GM12872 (cell line): ENCODE results near the gene NAA40.

Experiments used
- CTCF ChIP-seq: IDR thresholded peaks from 3 replicates; pipeline ENCODE4 v1.5.1; 2011; ENCODE audit warnings: low read depth, mild to moderate bottlenecking, low read length, moderate library complexity; ENCODE audit not compliant: insufficient read depth

NAA40 gene

GRCh38 chr11:63913866-63914830 is 24.7 kb upstream of the NAA40 start:
- no peak for TF ChIP-seq CTCF

- TF ChIP-seq CTCF, result no peak
These were observed 23.7 kb upstream of the NAA40 start for GRCh38 chr11:63914896-63915691.

GRCh38 chr11:63915961-63916836 is 22.6 kb upstream of the NAA40 start:
- peak; percentile 51 for TF ChIP-seq CTCF

GRCh38 chr11:63916837-63917691 is 21.7 kb upstream of the NAA40 start, which contains the start of gene RCOR2:
RCOR2 (minus strand) TSS chr11:63917164; CDS start chr11:63916456, 708 bp downstream.
- no peak for TF ChIP-seq CTCF

- TF ChIP-seq CTCF, result no peak
These were observed 20.9 kb upstream of the NAA40 start for GRCh38 chr11:63917692-63918506.
